ENCODE data around the gene C1orf146. TPM values are rescaled to one million over a fixed set of nuclear protein-coding genes. Genes with fewer than 3 reads are reported as not detected.

The C1orf146 gene
- total RNA-seq (2022; extraction: Qiagen RNA extraction) = not detected in 5 replicates

GRCh38 chr1:92217721-92218120, at the start of gene C1orf146:
Gene C1orf146 (plus strand): TSS chr1:92217915. CDS start chr1:92231421, 13,506 bp downstream.

Other genes with a start within 250 kb of the C1orf146 start
- 0.48 to 0.61 TPM (median 0.53 TPM) in 5 replicates for gene EPHX4, start 187.9 kb upstream of the C1orf146 start, total RNA-seq (2022; extraction: Qiagen RNA extraction)
- gene SETSIP, start 142.5 kb upstream of the C1orf146 start, total RNA-seq (2022; extraction: Qiagen RNA extraction) = not detected in 5 replicates
- gene BTBD8, start 137.6 kb upstream of the C1orf146 start, total RNA-seq (2022; extraction: Qiagen RNA extraction) = 0.46 to 0.84 TPM (median 0.70 TPM) in 5 replicates
- gene GLMN, start 81.1 kb downstream of the C1orf146 start, total RNA-seq (2022; extraction: Qiagen RNA extraction) = 6.3 to 8.3 TPM (median 6.6 TPM) in 5 replicates
- gene RPAP2, start 81.1 kb downstream of the C1orf146 start, total RNA-seq (2022; extraction: Qiagen RNA extraction) = 8.1 to 11.5 TPM (median 10.5 TPM) in 5 replicates

Measured in A549 treated with Hydrocortisone at 1 μM for 4 hours (cell line).